LHCN-M2 (cell line): ENCODE measurements around the gene RABEPK. TPM values are rescaled to one million over a fixed set of nuclear protein-coding genes. Genes with fewer than 3 reads are reported as not detected.
"Not testable (repeated sequence)": the region's sequence is repeated elsewhere in the genome, so short reads cannot be mapped to it uniquely, and the experiment has no call there.

ENCODE experiments used
- DNase-seq: peaks from one replicate; pipeline ENCODE4 v3.0.0-alpha.2; 2012; ENCODE audit warnings: low read depth
- total RNA-seq: library from RNA; depleted of rRNA; stranded (reverse); fragments of >200 nt; gene quantifications from 2 replicates; pipeline ENCODE4 v1.2.3, GENCODE V29; 2014

Gene RABEPK
- total RNA-seq, 1 experiment from 2014 or later = 24.5 TPM

- no peak for DNase-seq
Observed at GRCh38 chr9:125243792-125244260, 43.5 kb downstream of the RABEPK start.

- no peak for DNase-seq
Observed at GRCh38 chr9:125246261-125246667, 45.9 kb downstream of the RABEPK start.

DNA sequence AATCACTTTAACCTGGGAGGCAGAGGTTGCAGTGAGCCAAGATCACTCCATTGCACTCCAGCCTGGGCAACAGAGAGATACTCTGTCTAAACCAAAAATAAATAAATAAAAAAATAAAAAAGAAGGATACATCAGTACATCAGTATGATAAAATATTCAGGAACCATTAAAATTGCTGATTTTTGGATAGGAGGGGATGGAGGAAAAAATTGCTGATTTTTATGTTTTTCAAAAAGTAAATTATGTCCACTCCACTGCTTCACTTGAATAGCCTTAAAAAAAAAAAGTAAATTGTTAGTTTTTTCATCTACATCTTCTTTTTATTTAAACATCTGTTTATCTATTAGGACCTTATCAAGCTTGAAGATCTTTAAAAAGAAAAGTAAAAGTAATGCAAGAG lies 53.9 kb downstream of the RABEPK start:
- DNase-seq = no peak

DNA sequence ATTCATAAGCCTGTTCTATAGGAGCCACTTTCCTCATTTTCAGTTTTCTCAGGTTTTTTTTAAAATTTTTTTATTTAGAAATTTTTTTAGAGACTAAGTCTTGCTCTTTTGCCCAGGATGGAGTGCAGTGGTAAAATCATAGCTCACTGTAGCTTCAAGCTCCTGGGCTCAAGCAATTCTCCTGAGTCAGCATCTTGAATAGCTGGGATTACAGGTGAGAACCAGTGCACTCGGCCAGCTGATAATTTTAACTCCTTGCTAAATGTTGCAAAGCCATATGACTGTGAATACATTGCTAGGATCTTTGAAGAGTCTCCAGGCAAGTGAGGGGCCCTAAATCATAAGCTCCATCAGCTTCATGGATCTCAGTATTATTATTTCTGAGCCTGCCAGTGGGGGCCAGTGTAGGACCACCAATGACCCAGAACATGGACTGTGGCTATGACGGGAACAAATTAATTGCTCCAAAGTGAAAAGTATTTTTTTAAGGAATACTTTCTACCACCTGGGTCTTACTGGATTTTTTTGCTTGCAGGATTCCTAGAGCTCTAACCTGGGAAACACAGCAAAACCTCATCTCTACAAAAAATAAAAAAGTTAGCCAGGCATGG lies 55.5 kb downstream of the RABEPK start:
- no peak for DNase-seq

DNA sequence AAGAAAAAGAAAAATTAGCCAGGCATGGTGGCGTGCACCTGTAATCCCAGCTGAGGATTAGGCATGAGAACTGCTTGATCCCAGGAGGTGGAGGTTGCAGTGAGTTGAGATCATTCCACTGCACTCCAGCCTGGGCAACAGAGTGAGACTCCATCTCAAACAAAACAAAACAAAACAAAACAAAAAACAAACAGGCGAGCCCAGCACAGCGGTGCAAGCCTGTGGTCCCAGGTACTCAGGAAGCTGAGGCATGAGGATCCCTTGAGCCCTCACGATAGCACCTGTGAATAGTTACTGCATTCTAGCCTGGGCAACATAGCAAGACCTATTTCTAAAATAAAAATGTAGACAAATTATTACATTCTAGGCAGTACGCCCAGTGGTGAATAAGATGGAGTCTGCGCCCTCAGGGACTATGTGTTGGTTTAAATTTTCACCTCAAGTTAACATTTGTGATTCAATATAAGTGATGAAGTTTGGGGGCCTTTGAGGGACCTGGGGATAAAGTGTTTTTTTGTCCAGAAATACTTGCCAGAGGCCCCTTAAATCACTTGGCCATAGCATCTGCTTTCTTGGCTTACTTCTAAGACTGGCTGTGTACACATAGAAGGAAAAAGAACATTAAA lies 57.9 kb downstream of the RABEPK start:
- no peak for DNase-seq

GRCh38 chr9:125258832-125259534 lies 58.6 kb downstream of the RABEPK start:
- no peak for DNase-seq

GRCh38 chr9:125260561-125260960 lies 60.2 kb downstream of the RABEPK start:
- no peak for DNase-seq

GRCh38 chr9:125261501-125262293 lies 61.4 kb downstream of the RABEPK start, which contains the start of gene GAPVD1:
Gene GAPVD1 (plus strand): TSS chr9:125261826. CDS start chr9:125298922, 37,096 bp downstream.
- peak; percentile 89 for DNase-seq

DNA sequence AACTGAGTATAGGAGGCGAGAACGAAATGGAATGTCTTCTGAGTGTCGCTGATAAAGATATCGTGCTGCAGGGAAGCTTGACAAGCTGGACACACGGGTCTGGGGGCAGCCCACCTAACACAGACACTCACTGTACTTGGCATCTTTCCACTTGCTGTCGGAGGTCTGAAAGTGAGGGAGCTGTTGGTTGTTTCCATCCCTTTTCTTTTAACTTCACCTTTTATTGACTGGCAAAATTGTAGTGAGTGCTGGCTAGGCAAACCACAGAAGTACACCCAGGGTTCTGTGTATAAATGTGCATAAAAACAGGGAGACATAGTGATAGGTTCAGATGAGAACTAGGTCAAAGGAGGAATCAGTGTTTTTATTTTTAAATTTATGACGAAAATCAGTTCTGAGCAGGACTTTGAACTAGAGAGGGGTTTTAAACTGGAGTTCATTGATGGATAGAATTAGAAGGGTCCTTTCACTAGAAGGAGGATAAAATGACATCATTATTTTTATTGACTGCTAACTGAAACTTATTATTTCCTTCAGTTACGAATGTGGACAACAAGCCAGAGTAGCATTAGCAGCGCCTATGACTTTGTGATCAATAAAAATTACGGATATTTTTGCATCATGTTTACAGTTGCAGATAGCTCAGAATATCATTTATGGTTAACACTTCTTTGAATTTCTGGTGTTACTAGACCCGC lies 62.1 kb downstream of the RABEPK start:
- DNase-seq = peak; percentile 19

DNA sequence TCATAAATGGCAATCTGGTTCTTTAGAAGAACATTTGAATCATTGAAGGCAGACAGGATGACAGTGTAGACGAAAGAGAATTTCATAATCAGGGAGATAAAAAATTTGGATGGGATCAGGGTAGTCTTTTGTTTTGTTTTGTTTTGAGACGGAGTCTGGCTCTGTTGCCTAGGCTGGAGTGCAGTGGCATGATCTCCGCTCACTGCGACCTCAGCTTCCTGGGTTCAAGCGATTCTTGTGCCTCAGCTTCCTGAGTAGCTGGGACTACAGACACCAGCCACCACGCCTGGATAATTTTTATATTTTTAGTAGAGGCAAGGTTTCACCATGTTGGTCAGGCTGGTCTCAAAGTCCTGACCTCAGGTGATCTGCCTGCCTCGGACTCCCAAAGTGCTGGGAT lies 63.7 kb downstream of the RABEPK start:
- not testable (repeated sequence) for DNase-seq

DNA sequence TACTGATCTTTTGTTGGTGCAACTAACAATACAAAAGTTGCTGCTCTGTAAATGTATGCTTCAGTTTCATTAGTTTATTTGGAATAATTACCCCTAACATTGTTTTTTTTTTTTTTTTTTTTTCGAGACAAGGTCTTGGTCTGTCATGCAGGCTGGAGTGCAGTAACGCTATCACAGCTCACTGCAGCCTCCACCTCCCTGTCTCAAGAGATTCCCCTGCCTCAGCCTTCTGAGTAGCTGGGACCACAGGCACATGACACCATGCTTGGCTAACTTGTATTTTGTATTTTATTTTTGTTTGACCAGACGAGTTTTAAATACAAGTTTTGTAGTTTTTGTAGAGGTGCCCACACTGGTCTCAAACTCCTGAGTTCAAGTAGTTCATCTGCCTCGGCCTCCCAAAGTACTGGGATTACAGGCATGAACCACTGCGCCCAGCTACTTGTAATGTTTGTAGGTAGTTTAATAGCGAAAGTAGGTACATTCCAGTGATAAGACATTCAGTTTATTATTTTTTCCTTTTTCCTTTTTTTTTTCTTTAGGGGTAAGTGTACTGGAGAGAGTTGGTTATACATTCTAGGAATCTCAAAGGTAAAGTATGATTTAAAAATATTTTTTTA lies 68.2 kb downstream of the RABEPK start:
- DNase-seq = no peak

- DNase-seq = no peak
Observed at GRCh38 chr9:125269014-125269397, 68.7 kb downstream of the RABEPK start.

DNA sequence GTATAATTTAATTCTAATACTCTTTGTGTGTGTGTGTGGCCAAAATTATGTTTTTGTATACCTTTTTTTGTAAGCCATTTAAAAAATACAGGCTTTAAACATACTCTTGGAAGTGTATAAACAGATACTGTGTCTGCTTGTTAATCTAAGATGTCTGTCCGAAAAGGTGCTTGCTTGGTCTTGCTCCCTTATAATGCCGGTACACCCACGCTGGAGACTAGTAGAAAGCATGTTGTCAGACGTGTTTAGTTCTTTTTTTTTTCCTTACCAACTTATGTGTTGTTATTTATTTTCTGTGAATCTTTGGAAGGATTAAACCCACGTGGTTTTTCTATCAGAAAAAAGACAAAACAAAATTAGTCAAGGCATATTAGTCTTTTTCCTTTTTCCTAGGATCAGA lies 70.7 kb downstream of the RABEPK start:
- DNase-seq = no peak

GRCh38 chr9:125272697-125273096 lies 72.4 kb downstream of the RABEPK start:
- no peak for DNase-seq

DNA sequence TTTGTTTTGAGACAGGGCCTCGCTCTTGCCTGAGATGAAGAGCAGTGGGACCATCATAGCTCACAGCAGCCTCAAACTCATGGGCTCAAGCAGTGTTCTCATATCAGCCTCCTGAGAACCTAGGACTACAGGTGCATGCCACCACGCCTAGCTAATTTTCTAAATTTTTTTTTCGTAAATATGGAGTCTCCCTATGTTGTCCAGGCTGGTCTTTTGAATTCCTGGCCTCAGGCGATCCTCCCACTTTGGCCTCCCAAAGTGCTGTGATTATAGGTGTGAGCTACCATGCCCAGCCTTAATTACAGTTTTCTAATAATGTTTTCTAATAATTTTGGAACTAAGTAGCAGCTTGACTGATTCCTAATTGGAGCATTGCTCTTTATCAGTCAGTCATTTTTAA lies 76.4 kb downstream of the RABEPK start:
- DNase-seq = no peak

GRCh38 chr9:125277411-125277810 lies 77.1 kb downstream of the RABEPK start:
- no peak for DNase-seq

- no peak for DNase-seq
Observed at GRCh38 chr9:125280945-125281344, 80.6 kb downstream of the RABEPK start.
